Naive thymus-derived CD4-positive, alpha-beta T cell (primary cell): Measurements from ENCODE around the gene ATOSB. TPM values are rescaled to one million over a fixed set of nuclear protein-coding genes. Genes with fewer than 3 reads are reported as not detected.

ENCODE experiments used
- polyA plus RNA-seq, 2 donors: library from polyadenylated mRNA; unstranded; fragments of 300-500 nt; fragmentation: Illumina TruSeq; gene quantifications; one replicate each; pipeline ENCODE4 v1.2.3, GENCODE V29; 2021
- total RNA-seq, 6 experiments: library from RNA in 5 of 6; stranded (reverse) in 5 of 6; gene quantifications; 1 replicate in 5 of 6; 2 replicates in 1 of 6; pipeline ENCODE4 v1.2.3 and lab custom pipeline; 2021 to 2026

ATOSB gene
- total and polyA plus RNA-seq, 7 experiments from 2014 or later: 0.95 to 26.0 (median 6.1) TPM

Other genes starting within 250 kb of the ATOSB start
- gene PHF24, start 157.6 kb downstream of the ATOSB start, total RNA-seq: not detected
- not detected for gene PHF24, start 157.6 kb downstream of the ATOSB start, polyA plus RNA-seq
- 1 to 10 TPM; 1.1 to 3.7 (median 1.4) TPM for gene DNAJB5, start 126.1 kb downstream of the ATOSB start, total RNA-seq
- 1 to 10 TPM; 3.4 TPM for gene DNAJB5, start 126.1 kb downstream of the ATOSB start, polyA plus RNA-seq
- 100 to 1,000 TPM; 138 to 259 (median 202) TPM for gene VCP, start 43.2 kb downstream of the ATOSB start, total RNA-seq
- gene VCP, start 43.2 kb downstream of the ATOSB start, polyA plus RNA-seq: 100 to 1,000 TPM; 134 to 198 TPM
- 10 to 100 TPM; 19.6 to 84.9 (median 26.7) TPM for gene FANCG, start 35.9 kb downstream of the ATOSB start, total RNA-seq
- gene FANCG, start 35.9 kb downstream of the ATOSB start, polyA plus RNA-seq: 10 to 100 TPM in 1 of 2 donors, 1 to 10 TPM in 1; 8.7 to 12.6 TPM
- gene PIGO, start 19.3 kb downstream of the ATOSB start, total RNA-seq: 10 to 100 TPM; 27.1 to 36.0 (median 29.9) TPM
- gene PIGO, start 19.3 kb downstream of the ATOSB start, polyA plus RNA-seq: 10 to 100 TPM; 27.4 to 30.6 TPM
- gene STOML2, start 12.7 kb downstream of the ATOSB start, total RNA-seq: 100 to 1,000 TPM in 1 of 5 experiments, 10 to 100 TPM in 4; 34.7 to 126 (median 44.9) TPM
- gene STOML2, start 12.7 kb downstream of the ATOSB start, polyA plus RNA-seq: 10 to 100 TPM; 85.6 to 88.8 TPM
- gene UNC13B, start 46.1 kb upstream of the ATOSB start, total RNA-seq: 1 to 10 TPM in 3 of 5 experiments, under 1 TPM in 2; 0.24 to 1.6 (median 1.3) TPM
- gene UNC13B, start 46.1 kb upstream of the ATOSB start, polyA plus RNA-seq: under 1 TPM; 0.21 to 0.85 TPM